A673 (cell line): ENCODE measurements around the gene PINLYP. TPM values are rescaled to one million over a fixed set of nuclear protein-coding genes. Genes with fewer than 3 reads are reported as not detected.

ENCODE experiments used
- BruUV-seq: library from RNA; stranded (reverse); fragments of 400-500 nt; replicated peaks from 2 replicates; lab custom pipeline; 2021; lab: Mats Ljungman, UMichigan
- CTCF ChIA-PET: fragments of 300-600 bp; sonication (Branson Sonifier 250); formaldehyde crosslinking; loops from one replicate; lab custom pipeline; 2022; ENCODE audit warnings: antibody characterized with exemption; lab: Charles Lee
- POLR2A ChIA-PET: fragments of 300-600 bp; sonication (Branson Sonifier 250); formaldehyde crosslinking; loops from one replicate; lab custom pipeline; 2022; ENCODE audit warnings: antibody characterized with exemption; ENCODE audit not compliant: low non-redundant PET; lab: Charles Lee
- DNase-seq: peaks from one replicate; pipeline ENCODE4 v3.0.0-alpha.2; 2015; ENCODE audit warnings: low spot score
- H3K27ac ChIP-seq: fragments of 200-600 bp; sonication (generic); 2 replicates; pipeline ENCODE4 v1.5.1; 2016; ENCODE audit warnings: mixed run types, low read depth, mild to moderate bottlenecking, mixed read lengths, antibody characterized with exemption, low read length; ENCODE audit not compliant: poor library complexity, severe bottlenecking
- H3K27me3 ChIP-seq: fragments of 200-600 bp; sonication (generic); replicated peaks from 2 replicates; pipeline ENCODE4 v1.6.1; 2017; ENCODE audit warnings: mixed run types, low read depth, mild to moderate bottlenecking, mixed read lengths, antibody characterized with exemption, low read length; ENCODE audit not compliant: insufficient read depth, poor library complexity
- H3K36me3 ChIP-seq: fragments of 200-600 bp; sonication (generic); 2 replicates; pipeline ENCODE4 v1.6.1; 2016; ENCODE audit warnings: mixed run types, mild to moderate bottlenecking, mixed read lengths, antibody characterized with exemption, low read length; ENCODE audit not compliant: insufficient read depth, poor library complexity, severe bottlenecking
- H3K4me1 ChIP-seq: fragments of 200-600 bp; sonication (generic); 2 replicates; pipeline ENCODE4 v1.6.1; 2017; ENCODE audit warnings: mixed run types, mild to moderate bottlenecking, mixed read lengths, antibody characterized with exemption, low read length; ENCODE audit not compliant: insufficient read depth, poor library complexity, severe bottlenecking
- H3K4me3 ChIP-seq: fragments of 200-600 bp; sonication (generic); 2 replicates; pipeline ENCODE4 v1.5.1; 2016; ENCODE audit warnings: low read depth, mixed run types, mild to moderate bottlenecking, mixed read lengths, low read length; ENCODE audit not compliant: poor library complexity, severe bottlenecking
- H3K9me3 ChIP-seq: fragments of 200-600 bp; sonication (generic); 2 replicates; pipeline ENCODE4 v1.6.1; 2016; ENCODE audit warnings: mixed run types, low read depth, mild to moderate bottlenecking, mixed read lengths, antibody characterized with exemption, low read length; ENCODE audit not compliant: poor library complexity, severe bottlenecking
- EZH2 ChIP-seq: fragments of 200-600 bp; sonication (generic); IDR thresholded peaks from 2 replicates; pipeline ENCODE4 v1.6.1; 2017; ENCODE audit warnings: borderline replicate concordance, low read depth, mild to moderate bottlenecking, mixed read lengths, antibody characterized with exemption, low read length; ENCODE audit not compliant: poor library complexity, severe bottlenecking
- intact Hi-C: fragments of 100-400 bp; cut with micrococcal nuclease; formaldehyde crosslinking; loops from one replicate; pipeline ENCODE4 v1.10.0; 2022; ENCODE audit not compliant: unreplicated experiment
- total RNA-seq: library from RNA; stranded (reverse); gene quantifications from 2 replicates; pipeline ENCODE4 v1.2.3, GENCODE V29; 2021
- TF ChIP-seq, protein P1 (sequence below): fragments of 300-800, 200-600 bp; sonication (generic); conservative IDR thresholded peaks from 2 replicates; pipeline ENCODE4 v1.5.1; 2017; ENCODE audit warnings: low read depth, mild to moderate bottlenecking, antibody characterized with exemption, low read length, moderate library complexity, mixed read lengths

PINLYP gene
- total RNA-seq, 1 experiment from 2014 or later = 14.3 TPM

DNA sequence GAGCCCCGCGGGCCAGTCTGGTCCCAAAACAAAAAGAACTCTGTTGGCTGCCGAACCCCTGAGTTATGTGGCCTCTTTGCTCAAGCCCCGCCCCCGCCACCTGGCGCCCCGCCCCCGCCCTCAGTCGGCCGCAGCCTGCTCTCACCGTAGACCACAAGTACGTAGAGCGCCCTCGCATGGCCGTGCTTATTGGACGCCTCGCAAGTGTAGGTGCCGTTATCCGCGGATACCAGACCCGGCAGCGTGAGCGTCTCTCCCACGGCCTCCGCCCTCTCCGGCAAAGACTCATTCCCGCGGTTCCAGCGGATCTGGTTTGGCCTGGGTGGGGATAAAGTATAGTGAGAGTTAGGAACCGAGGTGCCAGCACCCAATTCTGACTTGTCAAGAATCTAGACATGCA is 49.3 kb downstream of the PINLYP start:
- Histone ChIP-seq H3K9me3 (no peaks in the 10 kb centered on the region), H3K27ac (no peak overlapping the region), H3K27me3 (no peaks in the 10 kb centered on the region), H3K4me1 (peaks cover 9% of the 10 kb centered on the region), H3K36me3 (peaks cover 6% of the 10 kb centered on the region), H3K4me3 (no peak overlapping the region)
- POLR2A ChIA-PET = no interaction called here
- no peak for TF ChIP-seq EZH2
- TF ChIP-seq, protein P1, sequence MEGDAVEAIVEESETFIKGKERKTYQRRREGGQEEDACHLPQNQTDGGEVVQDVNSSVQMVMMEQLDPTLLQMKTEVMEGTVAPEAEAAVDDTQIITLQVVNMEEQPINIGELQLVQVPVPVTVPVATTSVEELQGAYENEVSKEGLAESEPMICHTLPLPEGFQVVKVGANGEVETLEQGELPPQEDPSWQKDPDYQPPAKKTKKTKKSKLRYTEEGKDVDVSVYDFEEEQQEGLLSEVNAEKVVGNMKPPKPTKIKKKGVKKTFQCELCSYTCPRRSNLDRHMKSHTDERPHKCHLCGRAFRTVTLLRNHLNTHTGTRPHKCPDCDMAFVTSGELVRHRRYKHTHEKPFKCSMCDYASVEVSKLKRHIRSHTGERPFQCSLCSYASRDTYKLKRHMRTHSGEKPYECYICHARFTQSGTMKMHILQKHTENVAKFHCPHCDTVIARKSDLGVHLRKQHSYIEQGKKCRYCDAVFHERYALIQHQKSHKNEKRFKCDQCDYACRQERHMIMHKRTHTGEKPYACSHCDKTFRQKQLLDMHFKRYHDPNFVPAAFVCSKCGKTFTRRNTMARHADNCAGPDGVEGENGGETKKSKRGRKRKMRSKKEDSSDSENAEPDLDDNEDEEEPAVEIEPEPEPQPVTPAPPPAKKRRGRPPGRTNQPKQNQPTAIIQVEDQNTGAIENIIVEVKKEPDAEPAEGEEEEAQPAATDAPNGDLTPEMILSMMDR = no peak
- BruUV-seq = no TSS peak
- CTCF ChIA-PET = no interaction called here
- no peak for DNase-seq
- intact Hi-C loops = no loop called here

DNA sequence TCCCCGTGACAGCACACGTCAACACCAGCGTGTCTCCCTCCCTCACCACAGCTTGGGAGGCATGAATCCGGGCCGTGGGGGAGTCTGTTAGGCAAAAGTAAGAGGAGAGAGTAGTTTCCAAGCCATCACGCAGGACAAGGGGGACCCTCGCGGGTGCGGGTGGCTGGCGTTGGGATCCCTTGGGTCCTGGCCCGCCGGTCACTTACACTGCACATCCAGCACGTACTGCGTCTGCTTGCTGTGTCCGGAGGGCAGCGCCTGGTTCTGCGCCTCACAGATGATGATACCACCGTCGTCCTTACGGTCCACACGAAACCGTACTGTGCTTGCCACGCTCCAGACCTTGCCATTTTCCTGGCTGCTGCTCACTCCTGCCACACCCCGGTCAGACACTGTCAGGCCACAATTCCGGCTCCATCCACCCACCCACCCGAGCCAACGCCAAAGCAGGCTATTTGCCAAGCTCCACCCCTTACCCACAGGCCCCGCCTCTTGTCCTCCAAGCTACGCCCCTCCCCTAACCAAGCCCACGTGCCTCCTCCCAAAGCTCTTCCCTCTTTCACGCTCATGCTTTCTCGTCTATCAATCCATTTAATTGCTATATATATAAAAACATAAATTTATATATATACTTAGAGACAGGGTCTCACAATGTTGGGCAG is 50.4 kb downstream of the PINLYP start:
- Histone ChIP-seq H3K4me3 (no peak overlapping the region), H3K27ac (no peak overlapping the region), H3K27me3 (no peaks in the 10 kb centered on the region), H3K4me1 (no peaks in the 10 kb centered on the region), H3K9me3 (no peaks in the 10 kb centered on the region), H3K36me3 (peaks cover 6% of the 10 kb centered on the region)
- BruUV-seq = no TSS peak
- CTCF ChIA-PET = interaction anchor here (0.5 kb wide), 1 partner anchor 140 kb away, joined by 3 read pairs; no protein-coding TSS in a partner anchor
- DNase-seq = peak; percentile 40
- no peak for TF ChIP-seq EZH2
- POLR2A ChIA-PET = no interaction called here
- intact Hi-C loops = no loop called here

DNA sequence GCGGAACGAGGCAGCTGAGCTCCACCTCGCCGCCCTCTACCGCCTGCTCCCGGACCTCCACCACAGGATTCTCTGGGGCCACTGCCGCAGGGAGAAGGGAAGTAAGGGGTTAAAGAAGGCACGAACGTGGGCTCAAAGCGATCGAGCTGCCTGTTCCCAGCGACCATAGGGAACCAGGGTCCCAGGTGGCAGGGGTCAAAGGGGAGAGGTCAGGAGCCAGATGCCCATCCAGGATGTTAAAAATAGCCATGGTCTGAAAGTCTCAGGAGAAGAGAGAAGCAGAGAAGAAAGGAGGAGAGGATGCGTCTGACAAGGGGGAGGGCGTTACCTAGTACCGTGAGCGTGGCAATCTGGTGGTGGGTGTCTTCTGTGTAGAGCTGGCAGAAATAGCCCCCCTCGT is 51.2 kb downstream of the PINLYP start:
- Histone ChIP-seq H3K36me3 (peaks cover 6% of the 10 kb centered on the region), H3K9me3 (no peaks in the 10 kb centered on the region), H3K4me1 (no peaks in the 10 kb centered on the region), H3K27me3 (no peaks in the 10 kb centered on the region), H3K27ac (no peak overlapping the region), H3K4me3 (no peak overlapping the region)
- no TSS peak for BruUV-seq
- intact Hi-C loops = no loop called here
- ChIA-PET POLR2A (no interaction called here), CTCF (interaction anchor here (0.5 kb wide), 1 partner anchor 139 kb away, joined by 3 read pairs; no protein-coding TSS in a partner anchor)
- no peak for DNase-seq
- TF ChIP-seq EZH2 = no peak
- TF ChIP-seq, protein P1 = no peak
